ENCODE data around the gene CNGB1. TPM values are rescaled to one million over a fixed set of nuclear protein-coding genes. Genes with fewer than 3 reads are reported as not detected.

CNGB1 gene
- total RNA-seq, 1 experiment from 2014 or later: not detected

DNA sequence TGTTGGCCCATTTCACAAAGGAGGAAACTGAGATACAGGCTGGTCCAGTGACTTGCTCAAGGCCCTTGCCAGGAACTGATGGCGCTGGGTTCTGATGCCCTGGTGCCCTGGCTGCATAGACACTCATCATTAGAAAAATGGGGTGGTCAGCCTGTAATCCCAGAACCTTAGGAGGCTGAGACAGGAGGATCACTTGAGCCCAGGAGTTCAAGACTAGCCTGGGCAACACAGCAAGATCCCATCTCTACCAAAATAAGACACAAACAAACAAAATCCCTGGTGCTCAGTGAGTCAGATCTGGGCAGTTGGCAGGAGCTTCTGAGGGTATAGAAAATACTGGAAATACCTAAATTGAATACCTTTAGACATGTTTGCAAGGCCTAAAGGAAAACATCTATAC, 127.5 kb downstream of the CNGB1 start:
- H3K27me3 ChIP-seq (replicated peaks; ENCODE audit: insufficient read depth, low read depth, low read length, poor library complexity): no peaks in the 10 kb centered on the region
- no peak overlapping the region for H3K4me3 ChIP-seq (ENCODE audit: low read depth, low read length, poor library complexity, severe bottlenecking)
- peaks cover 72% of the 10 kb centered on the region for H3K4me1 ChIP-seq (ENCODE audit: insufficient read depth, low read length, poor library complexity, severe bottlenecking)
- CTCF ChIA-PET: no interaction called here
- POLR2A ChIA-PET (ENCODE audit: low non-redundant PET): no interaction called here
- DNase-seq (ENCODE audit: low spot score): no peak
- intact Hi-C loops (cut with micrococcal nuclease; ENCODE audit: unreplicated experiment): no loop called here
- no peak for TF ChIP-seq CTCF (conservative IDR thresholded peaks at IDR 0.05; ENCODE audit: low read depth, low read length)
- no peak for TF ChIP-seq EZH2 (IDR thresholded peaks at IDR 0.05; ENCODE audit: borderline replicate concordance, low read depth, low read length, poor library complexity, severe bottlenecking)
- no TSS peak for BruUV-seq (replicated peaks)
- peak overlapping the region; percentile 100 for H3K27ac ChIP-seq (ENCODE audit: low read depth, low read length, poor library complexity, severe bottlenecking)
- H3K36me3 ChIP-seq (ENCODE audit: insufficient read depth, low read length, poor library complexity, severe bottlenecking): peaks cover 10% of the 10 kb centered on the region
- no peaks in the 10 kb centered on the region for H3K9me3 ChIP-seq (ENCODE audit: low read depth, low read length, poor library complexity, severe bottlenecking)

- Histone ChIP-seq H3K9me3 (ENCODE audit: low read depth, low read length, poor library complexity, severe bottlenecking) (no peaks in the 10 kb centered on the region), H3K4me1 (ENCODE audit: insufficient read depth, low read length, poor library complexity, severe bottlenecking) (peaks cover 72% of the 10 kb centered on the region), H3K36me3 (ENCODE audit: insufficient read depth, low read length, poor library complexity, severe bottlenecking) (peaks cover 10% of the 10 kb centered on the region), H3K4me3 (ENCODE audit: low read depth, low read length, poor library complexity, severe bottlenecking) (no peak overlapping the region), H3K27me3 (replicated peaks; ENCODE audit: insufficient read depth, low read depth, low read length, poor library complexity) (no peaks in the 10 kb centered on the region), H3K27ac (ENCODE audit: low read depth, low read length, poor library complexity, severe bottlenecking) (peak overlapping the region; percentile 66)
- CTCF ChIA-PET: no interaction called here
- POLR2A ChIA-PET (ENCODE audit: low non-redundant PET): interaction anchor here (0.6 kb wide), 1 partner anchor 106 kb away, joined by 5 read pairs; no protein-coding TSS in a partner anchor
- no peak for TF ChIP-seq EZH2 (IDR thresholded peaks at IDR 0.05; ENCODE audit: borderline replicate concordance, low read depth, low read length, poor library complexity, severe bottlenecking)
- no peak for TF ChIP-seq CTCF (conservative IDR thresholded peaks at IDR 0.05; ENCODE audit: low read depth, low read length)
- DNase-seq (ENCODE audit: low spot score): no peak
- intact Hi-C loops (cut with micrococcal nuclease; ENCODE audit: unreplicated experiment): no loop called here
- no TSS peak for BruUV-seq (replicated peaks)
These were observed 128.3 kb downstream of the CNGB1 start for GRCh38 chr16:57842601-57843000.

DNA sequence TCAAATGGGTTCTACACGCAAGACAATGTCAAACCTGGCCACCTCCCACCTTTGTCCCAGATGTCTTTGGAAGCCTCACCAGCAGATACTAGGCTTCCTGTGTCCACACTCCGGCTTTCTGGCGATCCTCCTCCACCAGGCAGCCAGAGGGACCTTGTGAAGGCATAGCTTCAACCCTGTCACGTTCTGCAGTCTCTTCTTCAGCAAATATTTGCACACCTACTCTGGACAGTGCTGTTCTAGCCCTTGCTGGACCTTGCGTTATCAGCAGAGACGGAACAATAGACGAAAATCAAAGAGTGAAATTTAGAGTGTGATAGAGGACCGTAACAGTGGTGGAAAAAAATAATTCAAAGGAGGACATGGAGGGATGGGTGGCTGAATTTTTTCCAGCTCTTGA, 130.1 kb downstream of the CNGB1 start:
- no peak for TF ChIP-seq CTCF (conservative IDR thresholded peaks at IDR 0.05; ENCODE audit: low read depth, low read length)
- no peak for TF ChIP-seq EZH2 (IDR thresholded peaks at IDR 0.05; ENCODE audit: borderline replicate concordance, low read depth, low read length, poor library complexity, severe bottlenecking)
- no peaks in the 10 kb centered on the region for H3K27me3 ChIP-seq (replicated peaks; ENCODE audit: insufficient read depth, low read depth, low read length, poor library complexity)
- H3K27ac ChIP-seq (ENCODE audit: low read depth, low read length, poor library complexity, severe bottlenecking): peak overlapping the region; percentile 66
- no peak overlapping the region for H3K4me3 ChIP-seq (ENCODE audit: low read depth, low read length, poor library complexity, severe bottlenecking)
- no peaks in the 10 kb centered on the region for H3K9me3 ChIP-seq (ENCODE audit: low read depth, low read length, poor library complexity, severe bottlenecking)
- ChIA-PET POLR2A (ENCODE audit: low non-redundant PET) (no interaction called here), CTCF (no interaction called here)
- H3K36me3 ChIP-seq (ENCODE audit: insufficient read depth, low read length, poor library complexity, severe bottlenecking): peaks cover 10% of the 10 kb centered on the region
- no TSS peak for BruUV-seq (replicated peaks)
- DNase-seq (ENCODE audit: low spot score): no peak
- intact Hi-C loops (cut with micrococcal nuclease; ENCODE audit: unreplicated experiment): no loop called here
- H3K4me1 ChIP-seq (ENCODE audit: insufficient read depth, low read length, poor library complexity, severe bottlenecking): peaks cover 74% of the 10 kb centered on the region

Measured in A673 (cell line).